ENCODE measurements around the gene ART5.

Gene ART5, protein sequence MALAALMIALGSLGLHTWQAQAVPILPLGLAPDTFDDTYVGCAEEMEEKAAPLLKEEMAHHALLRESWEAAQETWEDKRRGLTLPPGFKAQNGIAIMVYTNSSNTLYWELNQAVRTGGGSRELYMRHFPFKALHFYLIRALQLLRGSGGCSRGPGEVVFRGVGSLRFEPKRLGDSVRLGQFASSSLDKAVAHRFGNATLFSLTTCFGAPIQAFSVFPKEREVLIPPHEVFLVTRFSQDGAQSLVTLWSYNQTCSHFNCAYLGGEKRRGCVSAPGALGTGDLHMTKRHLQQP

DNA sequence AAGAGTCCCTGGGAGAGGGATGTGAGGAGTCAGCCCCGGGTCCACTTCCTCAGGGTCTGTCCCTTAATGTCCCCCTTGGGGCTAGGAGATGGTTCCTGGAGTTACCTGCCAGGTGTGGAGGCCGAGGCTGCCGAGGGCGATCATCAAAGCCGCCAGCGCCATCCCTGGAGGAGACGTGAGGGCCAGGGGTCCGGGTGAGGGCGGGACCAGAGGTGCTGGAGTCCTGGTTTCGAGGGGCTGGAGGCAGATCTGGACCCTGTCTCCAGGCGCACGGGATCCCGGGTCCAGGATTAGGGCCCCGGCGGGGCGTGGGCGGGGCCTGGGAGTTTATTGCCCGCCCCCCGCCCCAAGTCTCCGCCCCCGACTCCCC, at the start of gene ART5:
Gene ART5 (minus strand): TSS at position 292 of the 370 bp plus-strand sequence. CDS start 130 bp downstream, at position 162.
- no peak for DNase-seq (ENCODE audit: low read depth)

DNA sequence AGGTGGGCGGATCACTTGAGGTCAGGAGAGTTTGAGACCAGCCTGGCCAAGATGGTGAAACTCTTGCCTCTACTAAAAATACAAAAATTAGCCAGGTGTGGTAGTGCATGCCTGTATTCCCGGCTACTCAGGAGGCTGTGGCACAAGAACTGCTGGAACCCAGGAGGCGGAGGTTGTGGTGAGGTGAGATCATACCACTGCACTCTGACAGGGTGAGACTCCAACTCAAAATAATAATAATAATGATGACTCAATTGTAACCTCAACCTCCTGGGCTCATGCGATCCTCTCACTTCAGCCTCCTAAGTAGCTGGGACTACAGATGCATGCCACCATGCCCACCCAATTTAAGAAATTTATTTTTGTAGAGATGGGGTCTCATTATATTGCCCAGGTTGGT, 45.0 kb upstream of the ART5 start:
- no peak for DNase-seq (ENCODE audit: low read depth)

DNA sequence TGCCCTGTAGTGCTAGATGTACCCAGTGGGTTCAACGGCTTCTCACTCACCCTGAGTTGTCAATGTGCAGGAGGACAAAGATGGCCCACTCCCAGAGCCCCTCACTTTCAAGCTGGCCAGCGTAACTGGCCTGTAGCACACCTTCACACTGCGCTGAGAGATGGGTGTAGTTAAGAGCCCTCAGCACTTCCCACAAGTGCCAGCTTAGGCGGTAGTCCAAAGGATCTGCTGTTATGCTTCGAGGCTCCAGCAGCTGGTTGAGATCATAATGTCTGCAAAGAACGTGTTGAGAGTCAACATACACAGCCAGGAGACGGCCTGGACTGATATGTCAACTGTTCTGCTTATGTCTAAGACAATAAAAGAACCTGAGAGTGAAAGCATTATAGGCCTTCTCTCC, 44.1 kb upstream of the ART5 start:
- DNase-seq (ENCODE audit: low read depth) = no peak

DNA sequence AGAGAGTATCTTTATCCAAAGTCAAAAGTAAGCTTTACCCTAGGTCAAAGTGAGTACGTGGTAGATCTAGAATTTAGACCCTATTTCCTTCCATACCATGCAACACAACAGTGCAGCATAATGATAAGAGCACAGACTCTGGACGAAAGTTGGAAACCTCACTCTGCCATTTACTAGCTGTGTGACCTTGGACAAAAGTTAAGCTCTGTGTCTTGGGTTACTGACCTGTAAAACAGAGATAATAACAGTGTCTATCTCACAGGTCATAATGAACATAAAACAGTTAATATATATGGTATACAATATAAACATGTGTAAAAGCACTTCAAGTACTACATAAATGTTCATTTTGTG, 43.0 kb upstream of the ART5 start:
- no peak for DNase-seq (ENCODE audit: low read depth)

DNA sequence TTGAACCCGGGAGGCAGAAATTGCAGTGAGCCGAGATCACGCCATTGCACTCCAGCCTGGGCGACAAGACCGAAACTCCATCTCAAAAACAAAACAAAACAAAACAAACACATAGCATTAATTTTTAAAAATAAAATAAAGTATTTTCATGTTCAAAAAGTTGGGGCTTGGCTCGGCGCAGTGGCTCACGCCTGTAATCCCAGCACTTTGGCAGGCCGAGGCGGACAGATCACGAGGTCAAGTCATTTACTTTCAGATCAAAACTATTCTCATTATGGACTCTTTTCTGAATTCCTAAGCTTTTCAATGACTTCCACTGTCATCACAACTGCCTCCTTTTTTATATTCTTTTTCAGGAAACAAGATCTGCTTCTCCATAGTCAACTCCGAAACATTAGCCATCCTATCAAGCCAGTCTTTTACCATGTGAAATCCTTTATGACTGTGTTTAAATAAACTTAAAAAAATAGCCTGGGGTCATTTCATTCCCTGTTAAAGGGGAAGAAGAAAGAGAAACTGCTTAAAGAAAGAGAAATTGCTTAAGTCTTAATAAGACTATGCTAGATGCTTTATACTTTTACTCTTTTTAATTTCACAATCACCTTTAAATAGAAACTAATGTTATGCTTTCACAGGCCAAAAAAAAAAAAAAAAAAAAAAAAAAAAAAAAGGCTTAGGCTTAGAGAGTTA, 42.5 kb upstream of the ART5 start:
- no peak for DNase-seq (ENCODE audit: low read depth)

DNA sequence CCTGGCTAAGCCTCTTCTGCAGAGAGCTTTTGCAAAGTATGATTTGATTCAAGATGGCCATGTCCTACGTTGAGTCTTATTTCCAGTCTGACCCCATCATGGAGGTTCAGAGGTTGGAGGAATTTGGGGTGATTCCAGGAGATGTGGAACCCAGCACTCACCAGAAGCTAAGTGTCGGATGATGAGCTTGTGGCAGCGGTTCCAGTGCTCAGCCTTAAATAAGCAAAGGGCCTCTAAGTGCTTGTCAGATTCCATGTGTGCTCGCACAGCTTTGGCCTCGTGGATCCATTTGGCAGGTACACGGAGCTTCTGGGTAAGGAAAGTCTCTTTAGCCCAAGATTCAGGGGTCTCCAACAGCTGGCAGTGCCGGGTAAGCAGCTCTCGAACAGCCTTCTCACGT, 41.2 kb upstream of the ART5 start:
- DNase-seq (ENCODE audit: low read depth) = no peak

DNA sequence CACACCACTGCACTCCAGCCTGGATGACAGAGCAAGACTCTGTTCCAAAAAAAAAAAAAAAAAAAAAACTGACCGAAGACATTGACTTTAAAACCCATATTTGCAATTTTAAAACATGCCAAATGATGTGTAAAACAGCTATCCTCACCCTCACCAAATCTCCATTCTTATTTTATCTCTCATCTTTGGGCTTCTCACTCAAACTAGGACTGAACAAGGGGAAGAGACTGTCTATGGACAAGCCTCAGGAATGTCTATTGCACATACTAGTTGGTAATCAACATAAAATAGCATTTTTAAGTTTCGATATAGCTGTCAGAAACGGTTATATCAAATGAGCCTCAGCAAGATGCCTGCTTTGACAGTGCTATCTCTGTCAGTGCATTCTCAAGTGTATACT, 37.3 kb upstream of the ART5 start:
- DNase-seq (ENCODE audit: low read depth) = no peak

DNA sequence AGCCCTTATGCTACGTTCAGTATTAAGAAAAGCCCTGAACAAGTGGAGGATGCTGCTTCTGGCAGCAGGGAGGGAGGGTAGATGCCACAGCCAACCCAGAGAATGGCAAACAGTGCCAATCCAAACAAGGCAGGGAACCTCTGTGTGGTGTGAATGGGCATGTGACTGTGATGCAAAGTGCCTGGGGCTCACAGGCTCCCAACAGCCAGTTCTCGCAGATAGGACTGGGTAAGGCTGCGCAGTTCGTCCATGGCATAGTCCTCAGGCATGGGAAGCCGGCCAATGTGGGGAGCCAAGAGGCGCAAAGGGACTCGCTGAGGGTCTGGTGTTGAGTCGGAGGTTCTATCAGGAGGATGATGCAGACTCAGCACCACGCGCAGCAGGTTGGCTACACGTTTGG, 34.2 kb upstream of the ART5 start:
- DNase-seq (ENCODE audit: low read depth) = no peak

DNA sequence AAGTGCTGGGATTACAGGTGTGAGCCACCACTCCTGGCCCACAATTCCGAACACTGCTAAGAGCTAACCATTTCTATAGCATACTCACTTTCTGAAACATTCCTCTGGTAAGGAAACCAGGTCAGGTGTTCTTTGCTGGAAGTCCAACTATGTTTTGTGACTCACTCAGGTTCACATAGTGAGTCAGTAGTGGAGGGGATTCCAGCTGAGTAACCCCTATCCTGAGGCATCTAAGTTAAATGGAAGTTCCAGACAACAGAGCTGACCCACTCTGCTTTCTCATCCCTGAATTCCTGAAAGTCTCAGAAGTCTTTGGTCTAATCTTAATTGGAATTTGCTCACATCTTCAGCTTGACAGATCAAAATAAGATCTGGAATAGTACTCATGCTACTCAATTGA, 32.4 kb upstream of the ART5 start:
- DNase-seq (ENCODE audit: low read depth) = no peak

DNA sequence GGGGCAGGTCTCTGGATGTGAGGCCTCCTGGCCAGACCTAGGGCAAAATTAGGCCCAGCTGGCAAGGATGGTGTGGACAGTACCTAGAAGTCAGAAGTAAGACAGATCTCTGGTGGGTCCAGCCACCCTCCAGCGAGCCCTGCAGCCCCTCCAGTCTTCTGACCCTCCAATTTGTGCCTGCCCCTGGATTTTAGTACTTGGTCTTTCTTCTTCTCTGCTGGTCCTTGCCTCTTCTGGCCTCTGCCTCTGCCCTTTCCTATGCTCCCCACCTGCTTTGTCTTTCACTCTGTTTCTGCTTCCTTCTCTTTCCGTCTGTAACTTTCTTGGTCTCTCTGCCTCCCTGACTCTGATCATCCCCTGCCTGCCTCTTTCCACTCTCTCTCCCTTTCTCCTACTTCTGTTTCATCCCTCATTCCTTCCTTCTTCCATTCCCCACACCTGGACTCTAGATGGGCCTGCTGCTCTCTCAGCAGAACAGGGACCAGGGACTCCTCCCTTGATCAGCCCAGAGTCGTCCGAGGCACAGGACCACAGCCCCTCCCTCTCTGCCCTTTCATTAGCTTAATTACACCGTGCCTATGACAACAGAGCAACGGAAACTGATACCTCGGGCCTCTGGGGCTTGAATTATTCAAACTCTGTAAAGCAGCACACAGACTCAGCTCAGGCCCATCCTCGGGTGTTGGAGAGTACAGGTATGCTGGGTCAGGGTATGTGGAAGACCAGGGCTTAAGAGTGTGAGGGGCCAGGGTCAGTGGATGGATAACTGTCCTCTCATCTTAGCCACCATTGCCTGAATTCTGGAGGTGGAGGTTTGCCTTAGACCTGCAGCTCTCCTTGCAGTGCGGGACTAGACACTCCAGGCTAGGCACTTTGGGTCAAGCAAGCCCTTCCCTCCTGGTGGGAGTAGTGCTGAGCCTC, 29.8 kb upstream of the ART5 start, which contains the start of gene CHRNA10:
Gene CHRNA10 (minus strand): TSS at position 51 of the 921 bp plus-strand sequence. CDS start 72 bp downstream, outside the sequence.
- DNase-seq (ENCODE audit: low read depth) = no peak

DNA sequence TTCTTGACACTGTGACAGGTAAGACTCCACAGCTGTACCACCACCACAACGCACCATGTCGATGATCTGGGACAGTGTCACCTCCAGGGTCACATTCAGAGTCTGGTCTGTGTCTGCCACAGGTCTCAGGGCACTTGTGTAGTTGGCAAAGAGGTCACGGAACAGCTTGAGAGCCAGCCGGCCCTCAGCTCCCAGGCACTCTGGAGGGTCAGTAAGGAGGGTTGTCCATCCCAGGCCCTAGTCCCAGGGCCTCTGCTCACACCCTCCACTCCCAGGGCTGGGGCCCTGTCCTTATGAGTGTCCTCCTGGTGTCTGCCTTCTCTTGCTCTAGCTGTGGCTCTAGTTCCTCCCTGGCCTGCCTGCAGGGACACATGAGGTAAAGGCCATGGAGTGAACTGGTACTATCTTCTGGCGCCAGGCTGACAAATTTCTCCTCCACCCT, 28.0 kb upstream of the ART5 start:
- DNase-seq (ENCODE audit: low read depth) = no peak

DNA sequence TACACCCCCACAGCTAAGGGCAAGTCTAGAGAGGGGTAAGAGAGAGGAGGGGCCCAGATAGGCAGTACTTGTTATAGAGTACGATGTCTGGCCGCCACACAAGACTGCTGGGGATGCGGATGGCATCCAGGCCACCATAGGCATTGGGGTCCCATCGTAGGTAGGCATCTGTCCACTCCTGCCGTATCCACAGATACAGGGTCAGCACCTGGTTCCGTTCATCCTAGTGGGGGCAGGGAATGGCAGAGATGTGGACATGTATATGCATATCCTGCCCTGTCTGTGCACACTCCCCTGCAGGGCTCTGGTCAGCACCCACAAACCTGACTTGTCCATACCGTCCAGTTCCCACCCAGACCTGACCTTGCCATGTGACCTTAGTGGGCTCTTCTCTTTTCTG, 27.3 kb upstream of the ART5 start:
- DNase-seq (ENCODE audit: low read depth) = no peak

DNA sequence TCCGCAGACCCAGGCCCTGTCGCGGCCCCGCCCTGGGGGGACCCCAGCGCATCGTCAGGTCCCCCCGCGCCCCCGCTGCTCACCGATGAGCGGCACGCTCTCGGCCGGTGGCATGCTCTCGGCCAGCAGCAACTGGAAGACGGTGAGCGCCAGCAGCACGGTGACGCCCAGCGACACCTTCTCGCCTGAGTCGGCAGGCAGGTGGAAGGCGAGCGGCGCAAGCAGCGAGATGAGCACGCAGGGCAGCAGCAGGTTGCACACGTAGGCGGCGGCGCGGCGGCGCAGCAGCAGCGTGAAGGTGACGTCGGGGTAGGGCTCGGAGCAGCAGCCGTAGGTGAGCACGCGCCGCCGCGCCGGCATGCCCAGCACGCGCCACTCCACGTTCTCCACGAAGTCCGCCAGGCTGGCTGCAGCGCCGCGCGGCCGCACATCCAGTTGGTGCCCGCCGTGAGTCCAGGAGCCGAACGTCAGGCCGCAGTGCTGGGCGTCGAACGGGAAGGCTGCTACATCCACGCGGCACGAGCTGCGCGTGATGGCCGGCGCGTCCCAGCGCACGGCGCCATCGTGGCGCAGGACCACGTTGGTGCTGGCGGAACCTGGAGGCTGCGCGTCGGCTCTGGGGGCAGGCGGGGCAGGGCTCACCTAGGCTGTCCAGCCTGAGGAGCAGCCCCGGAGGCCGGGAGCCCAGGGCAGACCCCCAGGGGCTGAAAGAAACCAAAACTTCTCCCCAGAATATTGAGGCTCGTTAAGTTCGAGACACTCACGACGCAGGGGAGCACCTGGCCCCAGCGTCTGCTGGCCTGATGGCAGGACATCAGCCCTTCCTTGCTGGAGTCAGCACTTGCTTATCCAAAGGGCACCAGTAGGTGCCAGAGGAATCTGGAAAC, 25.6 kb upstream of the ART5 start:
- DNase-seq (ENCODE audit: low read depth) = no peak

DNA sequence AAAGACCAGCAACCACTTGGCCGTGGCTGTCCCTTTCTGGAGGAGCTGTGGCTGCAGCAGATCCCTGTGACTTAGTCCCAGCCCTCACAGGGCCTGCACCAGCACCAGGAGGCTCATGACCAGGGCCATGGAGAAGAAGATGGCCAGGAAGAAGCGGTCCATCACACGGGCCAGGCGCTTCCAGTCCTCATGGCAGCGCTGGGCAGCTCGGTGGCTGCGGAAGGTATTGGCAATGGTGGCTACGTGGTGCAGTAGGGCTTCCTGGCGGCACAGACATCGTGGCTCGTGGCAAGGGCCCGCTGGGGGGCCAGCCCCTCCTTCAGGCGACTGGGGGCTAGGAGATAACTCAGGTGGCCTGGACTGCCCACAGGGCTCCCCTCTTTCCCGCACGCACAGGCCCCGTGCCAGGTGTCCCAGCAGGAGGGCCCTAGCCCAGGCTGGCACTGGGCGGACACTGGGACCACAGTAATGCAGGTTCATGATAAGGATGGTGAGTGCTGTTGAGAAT, 24.3 kb upstream of the ART5 start:
- DNase-seq (ENCODE audit: low read depth) = no peak

DNA sequence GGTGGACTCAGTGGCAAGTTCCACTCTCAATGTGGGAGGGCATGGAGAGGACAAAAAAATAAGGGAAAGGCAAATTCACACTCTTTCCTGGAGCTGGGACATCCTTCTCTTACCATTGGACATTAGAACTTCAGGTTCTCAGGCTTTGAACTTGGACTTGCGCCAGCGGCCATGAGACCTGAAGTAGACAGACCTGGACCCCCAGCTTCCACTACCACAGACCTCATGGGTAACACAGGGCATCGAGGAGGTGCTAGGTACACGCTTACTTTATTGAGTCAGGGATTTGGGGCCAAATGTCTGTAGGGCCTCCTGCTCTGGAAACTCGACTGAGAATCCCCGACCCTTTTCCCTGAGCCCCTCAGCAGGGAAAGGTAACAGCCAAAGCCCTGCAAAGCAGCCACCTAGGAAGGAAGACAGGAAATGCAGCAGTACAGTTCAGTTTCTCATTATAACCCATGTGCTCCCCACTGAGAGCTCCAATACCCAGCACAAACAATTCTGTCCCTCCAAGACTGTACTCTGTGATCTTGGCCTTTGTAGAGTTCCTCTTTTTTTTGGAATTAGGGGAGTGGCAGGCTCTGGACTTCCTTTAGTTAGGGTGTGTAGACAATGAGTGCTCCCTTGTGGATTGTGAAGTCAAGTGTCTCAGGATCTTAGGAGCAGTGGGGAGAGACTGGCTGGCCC, 23.7 kb upstream of the ART5 start:
- DNase-seq (ENCODE audit: low read depth) = no peak

DNA sequence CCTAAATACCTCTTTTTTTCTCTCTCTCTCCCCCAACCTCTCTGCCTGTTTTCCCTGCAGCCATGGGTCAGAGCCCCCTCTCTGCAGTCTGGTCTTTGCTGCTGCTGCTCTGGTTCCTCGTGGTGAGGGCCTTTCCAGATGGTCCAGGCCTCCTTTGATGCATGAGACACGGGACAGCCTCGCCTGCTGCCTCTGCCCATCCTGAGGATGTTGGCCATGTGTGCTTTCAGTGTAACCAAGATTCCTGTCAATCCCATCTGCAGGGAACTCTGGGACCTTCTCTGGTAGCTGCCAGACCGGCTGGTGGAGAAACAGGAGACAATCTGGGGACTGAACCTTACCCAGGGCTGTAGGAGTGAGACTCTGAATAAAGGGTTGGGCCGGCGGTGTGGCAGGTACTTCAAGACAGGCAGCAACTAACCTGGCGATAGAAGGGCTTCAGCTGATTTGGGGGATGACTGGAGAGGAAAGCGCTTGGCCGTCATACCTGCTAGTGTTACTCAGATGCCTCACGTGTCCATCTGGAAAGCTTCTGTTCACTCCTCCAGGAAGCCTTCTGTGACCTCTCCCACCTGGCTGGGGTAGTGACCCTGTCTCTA, 22.3 kb upstream of the ART5 start:
- no peak for DNase-seq (ENCODE audit: low read depth)

DNA sequence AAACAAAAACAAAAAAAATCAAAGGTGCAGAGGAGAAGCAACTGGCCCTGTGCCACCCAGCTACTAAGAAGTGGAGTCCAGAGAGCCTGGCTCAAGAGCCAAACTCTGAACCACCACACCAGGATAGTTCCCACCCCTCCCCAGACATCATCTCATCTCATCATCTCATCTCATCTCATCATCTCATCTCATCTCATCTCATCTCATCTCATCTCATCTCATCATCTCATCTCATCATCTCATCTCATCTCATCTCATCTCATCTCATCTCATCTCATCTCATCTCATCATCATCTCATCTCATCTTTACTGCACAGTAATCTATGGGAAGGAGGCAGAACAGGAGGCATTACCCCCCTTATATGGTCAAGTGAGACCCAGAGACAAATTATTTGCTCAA, 21.1 kb upstream of the ART5 start:
- DNase-seq (ENCODE audit: low read depth) = no peak

DNA sequence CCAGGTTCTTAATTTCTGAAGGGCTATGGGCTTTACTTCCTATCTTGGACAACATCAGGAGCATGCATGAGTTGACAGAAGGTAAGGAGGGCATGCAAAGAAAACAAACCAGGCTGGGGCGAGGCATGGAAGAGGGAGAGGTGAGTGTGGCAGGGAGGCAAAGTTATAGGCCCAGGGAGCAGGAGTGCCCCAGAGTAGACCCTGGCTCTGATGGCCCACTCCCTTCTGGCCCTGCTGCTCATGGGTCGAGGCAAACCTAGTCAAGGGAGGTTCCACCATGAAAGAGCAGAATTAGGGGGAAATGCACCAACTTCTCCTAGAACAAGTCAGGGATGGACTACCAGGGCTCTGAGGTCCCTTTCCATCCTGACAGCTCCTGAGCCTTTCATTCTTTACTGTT, 19.2 kb upstream of the ART5 start:
- DNase-seq (ENCODE audit: low read depth) = no peak

DNA sequence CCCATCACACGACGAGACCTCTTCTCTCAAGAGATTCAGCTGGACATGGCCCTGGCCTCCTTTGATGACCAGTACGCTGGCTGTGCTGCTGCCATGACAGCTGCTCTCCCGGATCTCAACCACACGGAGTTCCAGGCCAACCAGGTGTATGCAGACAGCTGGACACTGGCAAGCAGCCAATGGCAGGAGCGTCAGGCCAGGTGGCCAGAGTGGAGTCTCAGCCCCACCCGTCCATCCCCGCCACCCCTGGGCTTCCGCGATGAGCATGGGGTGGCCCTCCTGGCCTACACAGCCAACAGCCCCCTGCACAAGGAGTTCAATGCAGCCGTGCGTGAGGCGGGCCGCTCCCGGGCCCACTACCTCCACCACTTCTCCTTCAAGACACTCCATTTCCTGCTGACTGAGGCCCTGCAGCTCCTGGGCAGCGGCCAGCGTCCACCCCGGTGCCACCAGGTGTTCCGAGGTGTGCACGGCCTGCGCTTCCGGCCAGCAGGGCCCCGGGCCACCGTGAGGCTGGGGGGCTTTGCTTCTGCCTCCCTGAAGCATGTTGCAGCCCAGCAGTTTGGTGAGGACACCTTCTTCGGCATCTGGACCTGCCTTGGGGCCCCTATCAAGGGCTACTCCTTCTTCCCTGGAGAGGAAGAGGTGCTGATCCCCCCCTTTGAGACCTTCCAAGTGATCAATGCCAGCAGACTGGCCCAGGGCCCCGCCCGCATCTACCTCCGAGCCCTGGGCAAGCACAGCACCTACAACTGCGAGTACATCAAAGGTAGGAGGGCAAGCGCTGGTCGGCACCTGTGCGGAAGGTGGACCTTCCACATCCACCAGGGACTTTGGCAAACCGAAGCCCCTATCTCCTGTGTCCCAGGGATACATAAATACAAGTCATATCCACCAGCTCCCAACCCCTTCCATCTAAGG, 18.1 kb upstream of the ART5 start:
- DNase-seq (ENCODE audit: low read depth) = no peak
